ENCODE results near the gene ZG16.
"Not testable (repeated sequence)": the region's sequence is repeated elsewhere in the genome, so short reads cannot be mapped to it uniquely, and the experiment has no call there.

Gene ZG16

DNA sequence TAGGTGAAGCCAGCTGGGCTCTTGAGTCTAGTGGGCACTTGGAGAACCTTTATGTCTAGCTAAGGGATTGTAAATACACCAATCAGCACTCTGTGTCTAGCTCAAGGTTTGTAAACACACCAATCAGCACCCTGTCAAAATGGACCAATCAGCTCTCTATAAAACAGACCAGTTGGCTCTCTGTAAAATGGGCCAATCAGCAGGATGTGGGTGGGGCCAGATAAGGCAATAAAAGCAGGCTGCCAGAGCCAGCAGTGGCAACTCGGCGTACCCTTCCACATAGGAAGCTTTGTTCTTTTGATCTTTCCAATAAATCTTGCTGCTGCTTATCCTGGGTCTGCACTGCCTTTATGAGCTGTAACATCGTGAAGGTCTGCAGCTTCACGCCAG is 29.3 kb upstream of the ZG16 start:
- not testable (repeated sequence) for DNase-seq (ENCODE audit: low read depth)

DNA sequence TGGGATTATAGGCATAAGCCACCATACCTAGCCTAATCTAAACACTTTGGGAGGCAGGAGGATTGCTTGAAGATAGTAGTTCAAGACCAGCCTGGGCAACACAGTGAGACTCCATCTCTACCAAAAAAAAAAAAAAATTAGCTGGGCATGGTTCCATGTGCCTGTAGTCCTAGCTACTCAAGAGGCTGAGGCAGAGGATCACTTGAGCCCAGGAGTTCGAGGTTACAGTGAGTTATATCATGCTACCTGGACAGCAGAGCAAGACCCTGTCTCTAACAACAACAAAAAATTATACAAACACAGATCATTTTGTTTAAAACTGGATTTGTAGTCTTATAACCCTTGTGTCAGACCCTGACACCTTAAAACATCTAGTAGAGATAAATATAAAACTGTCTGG is 24.5 kb upstream of the ZG16 start:
- no peak for DNase-seq (ENCODE audit: low read depth)

DNA sequence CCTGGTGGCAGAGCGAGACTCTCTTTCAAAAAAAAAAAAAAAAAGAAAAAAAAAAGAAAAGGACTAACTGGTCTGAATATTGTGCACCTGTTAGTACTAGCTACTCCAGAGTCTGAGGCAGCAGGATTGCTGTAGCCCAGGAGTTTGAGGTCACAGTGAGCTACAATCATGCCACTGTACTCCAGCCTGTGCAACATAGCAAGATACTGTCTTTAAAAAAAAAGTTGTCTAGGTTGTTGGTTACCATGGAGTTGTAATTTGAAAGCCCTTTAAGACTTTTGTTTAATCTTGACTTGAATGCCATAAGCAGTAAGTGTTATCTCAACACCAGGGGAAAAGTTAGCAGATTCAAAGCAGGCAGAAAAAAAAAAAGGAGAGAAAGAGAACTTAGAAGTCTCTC is 21.4 kb upstream of the ZG16 start:
- no peak for DNase-seq (ENCODE audit: low read depth)

DNA sequence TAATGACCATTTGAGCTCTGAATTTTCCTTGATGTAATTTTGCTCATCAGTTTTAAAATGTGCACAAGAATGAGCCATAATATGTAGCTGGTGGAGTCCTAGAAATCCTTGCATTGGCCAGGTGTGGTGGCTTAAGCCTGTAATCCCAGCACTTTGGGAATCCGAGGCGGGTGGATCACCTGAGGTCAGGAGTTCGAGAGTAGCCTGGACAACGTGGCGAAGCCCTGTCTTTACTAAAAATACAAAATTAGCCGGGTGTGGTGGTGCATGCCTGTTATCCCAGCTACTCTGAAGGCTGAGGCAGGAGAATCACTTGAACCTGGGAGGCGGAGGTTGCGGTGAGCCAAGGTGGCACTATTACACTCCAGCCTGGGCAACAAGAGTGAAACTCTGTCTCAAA is 21.0 kb upstream of the ZG16 start:
- DNase-seq (ENCODE audit: low read depth), result not testable (repeated sequence)

DNA sequence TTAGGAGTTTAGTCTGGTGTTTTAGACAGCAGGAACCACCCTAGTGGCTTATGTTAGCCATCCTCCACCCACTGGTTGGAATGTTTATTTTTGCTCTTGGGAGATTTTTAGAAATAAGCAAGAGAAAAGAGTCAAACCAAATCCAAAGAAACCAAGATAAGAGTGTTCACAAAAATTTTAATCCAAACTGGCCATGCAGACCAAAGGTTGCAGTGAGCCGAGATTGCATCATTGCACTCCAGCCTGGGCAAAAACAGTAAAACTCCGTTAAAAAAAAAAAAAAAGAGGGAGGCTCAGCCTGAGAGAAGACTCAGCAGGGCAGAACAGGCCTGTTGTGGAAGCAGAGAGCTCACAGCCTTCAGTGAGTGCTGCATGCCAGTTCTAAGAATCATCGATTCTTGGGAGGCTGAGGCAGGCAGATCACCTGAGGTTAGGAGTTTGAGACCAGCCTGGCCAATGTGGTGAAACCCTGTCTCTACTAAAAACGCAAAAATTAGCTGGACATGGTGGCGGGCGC is 20.0 kb upstream of the ZG16 start:
- DNase-seq (ENCODE audit: low read depth), result peak; percentile 46

DNA sequence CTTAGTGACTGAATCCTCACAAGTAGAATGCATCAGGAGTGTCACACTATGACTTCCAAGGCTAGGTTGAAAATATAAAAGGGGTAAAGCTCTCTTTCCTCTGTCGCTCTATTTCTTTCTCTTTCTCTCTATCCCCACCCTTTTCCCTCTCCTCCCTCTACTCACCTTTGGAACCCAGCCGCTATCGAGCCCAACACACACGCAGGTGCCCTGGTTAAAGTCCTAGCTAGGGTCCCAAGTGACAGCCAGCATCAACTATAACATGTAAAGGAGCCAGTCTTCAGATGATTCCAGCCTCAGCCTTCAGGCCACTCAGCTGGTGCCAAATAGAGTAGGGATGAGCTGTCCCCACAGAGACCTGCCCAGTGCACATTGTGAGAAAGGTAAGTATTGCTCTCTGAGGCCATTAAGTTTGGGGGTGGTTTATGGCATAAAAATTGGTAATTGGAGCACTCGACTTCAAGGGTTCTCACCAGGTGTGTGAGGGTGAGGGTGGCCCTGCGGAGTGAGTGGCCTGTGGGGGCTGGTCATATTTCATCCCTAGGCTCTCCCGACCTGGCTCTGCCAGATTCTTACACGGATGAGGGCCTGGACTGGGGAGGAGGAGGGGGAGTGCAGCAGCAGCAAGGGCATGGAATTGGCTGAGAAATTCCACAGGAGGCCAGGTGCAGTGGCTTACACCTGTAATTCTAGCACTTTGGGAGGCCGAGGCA is 17.3 kb upstream of the ZG16 start:
- no peak for DNase-seq (ENCODE audit: low read depth)

DNA sequence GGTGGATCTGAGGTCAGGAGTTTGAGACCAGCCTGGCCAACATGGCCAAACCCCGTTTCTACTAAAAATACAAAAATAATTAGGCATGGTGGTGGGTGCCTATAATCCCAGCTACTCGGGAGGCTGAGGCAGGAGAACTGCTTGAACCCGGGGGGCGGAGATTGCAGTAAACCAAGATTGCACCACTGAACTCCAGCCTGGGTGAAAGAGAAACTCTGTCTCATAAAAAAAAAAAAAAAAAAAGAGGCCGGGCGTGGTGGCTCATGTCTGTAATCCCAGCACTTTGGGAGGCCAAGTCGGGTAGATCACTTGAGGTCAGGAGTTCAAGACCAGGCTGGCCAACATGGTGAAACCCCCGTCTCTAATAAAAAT is 16.8 kb upstream of the ZG16 start:
- DNase-seq (ENCODE audit: low read depth), result not testable (repeated sequence)

DNA sequence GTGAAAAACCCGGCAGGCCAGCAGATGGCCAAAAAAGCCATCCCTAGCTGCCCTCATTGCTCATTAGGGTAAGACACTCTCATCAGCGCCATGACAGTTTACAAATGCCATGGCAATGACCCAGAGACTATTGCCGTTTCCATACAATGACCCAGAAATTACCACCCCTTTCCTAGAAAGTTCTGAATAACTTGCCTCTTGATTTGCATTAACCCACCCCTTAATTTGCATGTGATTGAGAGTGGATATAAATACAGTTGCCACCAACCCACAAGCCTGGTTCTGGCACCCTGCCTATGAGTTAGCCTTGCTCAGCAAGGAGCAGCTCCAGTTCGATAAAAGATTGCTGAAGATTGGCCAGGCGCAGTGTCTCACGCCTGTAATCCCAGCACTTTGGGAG is 16.2 kb upstream of the ZG16 start:
- DNase-seq (ENCODE audit: low read depth), result no peak

DNA sequence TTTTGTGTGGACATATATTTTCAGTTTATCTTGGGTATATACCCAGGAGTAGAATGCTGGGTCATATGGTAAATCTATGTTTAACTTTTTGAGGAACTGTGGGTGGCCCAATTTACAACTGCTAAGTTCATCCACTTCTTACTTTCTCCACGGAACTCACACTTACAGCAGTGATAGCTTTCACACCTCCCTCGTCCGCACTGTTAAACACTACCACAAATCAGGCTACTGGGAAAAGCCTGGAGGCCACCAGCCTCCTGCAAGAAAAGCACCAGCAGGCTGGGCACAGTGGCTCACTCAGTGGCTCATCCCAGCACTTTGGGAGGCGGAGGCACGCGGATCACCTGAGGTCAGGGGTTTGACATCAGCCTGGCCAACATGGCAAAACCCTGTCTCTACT is 14.7 kb upstream of the ZG16 start:
- DNase-seq (ENCODE audit: low read depth), result no peak

DNA sequence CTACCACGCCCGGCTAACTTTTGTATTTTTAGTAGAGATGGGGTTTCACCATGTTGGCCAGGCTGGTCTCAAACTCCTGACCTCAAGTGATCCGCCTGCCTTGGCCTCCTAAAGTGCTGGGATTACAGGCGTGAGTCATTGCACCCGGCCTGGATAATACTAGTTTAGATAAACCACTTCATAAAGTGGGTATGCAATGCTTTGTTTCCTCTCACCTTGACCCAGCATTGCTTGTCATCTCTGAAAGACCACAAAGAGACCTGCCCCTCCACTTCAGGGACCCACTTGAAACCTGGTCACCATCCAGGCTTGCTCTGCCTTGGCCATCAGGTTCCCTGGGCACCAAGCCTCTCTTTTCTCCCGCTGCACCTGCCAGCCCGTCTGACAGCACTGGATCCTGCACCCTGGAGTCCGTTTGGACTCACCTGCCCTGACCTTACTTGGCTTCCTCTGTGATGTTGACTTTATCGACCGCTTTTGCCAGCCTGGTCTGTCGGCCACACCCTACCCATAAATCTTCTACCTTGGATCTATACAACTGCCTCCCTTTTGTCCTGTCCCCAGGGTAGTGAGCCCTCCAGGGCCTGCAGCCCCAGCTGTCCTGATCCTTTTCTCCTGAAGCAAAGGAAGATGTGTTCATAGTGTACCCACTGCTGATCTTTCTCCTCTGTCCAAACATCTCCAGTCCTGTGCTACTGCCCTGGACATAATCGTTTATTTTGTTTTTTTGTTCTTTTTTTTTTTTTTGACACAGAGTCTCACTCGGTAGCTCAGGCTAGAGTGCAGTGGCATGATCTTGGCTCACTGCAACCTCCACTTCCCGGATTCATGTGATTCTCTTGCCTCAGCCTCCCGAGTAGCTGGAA is 12.7 kb upstream of the ZG16 start:
- no peak for DNase-seq (ENCODE audit: low read depth)

DNA sequence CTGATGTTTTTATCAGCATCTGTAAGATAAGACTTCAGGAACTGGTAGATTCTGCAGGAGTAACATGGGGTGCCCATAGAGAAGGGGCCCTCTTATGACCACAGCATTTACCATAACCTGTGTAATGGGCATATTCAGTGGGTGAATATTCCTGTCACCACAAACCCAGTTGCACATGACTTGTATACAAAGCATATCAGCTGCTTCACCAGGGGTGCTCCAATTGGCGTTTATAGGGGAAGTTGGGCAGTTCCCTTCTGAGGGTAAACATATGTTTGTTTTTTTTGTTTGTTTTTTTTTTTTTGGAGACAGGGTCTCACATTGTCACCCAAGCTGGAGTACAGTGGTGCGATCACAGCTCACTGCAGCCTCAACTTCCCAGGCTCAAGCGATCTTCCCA is 11.5 kb upstream of the ZG16 start:
- DNase-seq (ENCODE audit: low read depth), result no peak

DNA sequence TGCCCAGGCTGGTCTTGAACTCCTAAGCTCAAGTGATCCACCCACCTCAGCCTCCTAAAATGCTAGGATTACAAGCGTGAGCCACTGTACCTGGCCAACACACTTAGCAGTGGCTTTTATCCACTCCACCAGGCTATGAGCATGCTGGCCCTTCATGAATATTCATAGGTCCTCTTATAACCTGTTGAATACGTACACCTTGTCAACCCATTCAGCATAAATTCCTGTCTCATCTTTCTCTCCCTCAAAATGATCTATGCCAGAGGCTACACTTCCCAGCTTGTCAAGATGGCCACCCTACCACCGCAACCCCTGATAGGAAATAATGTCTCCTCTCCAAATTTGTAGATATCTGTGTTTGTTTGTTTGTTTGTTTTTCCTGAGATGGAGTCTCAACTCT is 11.0 kb upstream of the ZG16 start:
- DNase-seq (ENCODE audit: low read depth), result no peak

DNA sequence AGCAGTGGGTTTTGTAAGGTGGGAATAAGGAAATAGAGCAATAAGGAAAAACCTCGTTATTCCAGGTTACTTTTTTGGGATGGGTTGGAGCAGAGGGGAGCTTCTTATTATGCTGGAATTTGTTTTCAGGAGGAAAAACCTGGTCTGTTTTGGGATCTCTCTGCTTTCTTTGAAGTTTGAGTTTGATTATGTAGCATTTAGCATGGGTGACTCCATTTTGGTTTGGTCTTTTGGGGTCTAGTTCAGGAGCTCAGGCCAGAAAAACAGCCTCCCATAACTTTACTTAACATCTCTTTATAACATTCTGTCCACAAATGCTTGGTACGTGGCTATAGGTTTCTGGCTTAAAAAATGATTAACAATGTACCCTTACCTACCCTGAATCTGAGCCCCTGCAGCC is 8.5 kb upstream of the ZG16 start:
- no peak for DNase-seq (ENCODE audit: low read depth)

DNA sequence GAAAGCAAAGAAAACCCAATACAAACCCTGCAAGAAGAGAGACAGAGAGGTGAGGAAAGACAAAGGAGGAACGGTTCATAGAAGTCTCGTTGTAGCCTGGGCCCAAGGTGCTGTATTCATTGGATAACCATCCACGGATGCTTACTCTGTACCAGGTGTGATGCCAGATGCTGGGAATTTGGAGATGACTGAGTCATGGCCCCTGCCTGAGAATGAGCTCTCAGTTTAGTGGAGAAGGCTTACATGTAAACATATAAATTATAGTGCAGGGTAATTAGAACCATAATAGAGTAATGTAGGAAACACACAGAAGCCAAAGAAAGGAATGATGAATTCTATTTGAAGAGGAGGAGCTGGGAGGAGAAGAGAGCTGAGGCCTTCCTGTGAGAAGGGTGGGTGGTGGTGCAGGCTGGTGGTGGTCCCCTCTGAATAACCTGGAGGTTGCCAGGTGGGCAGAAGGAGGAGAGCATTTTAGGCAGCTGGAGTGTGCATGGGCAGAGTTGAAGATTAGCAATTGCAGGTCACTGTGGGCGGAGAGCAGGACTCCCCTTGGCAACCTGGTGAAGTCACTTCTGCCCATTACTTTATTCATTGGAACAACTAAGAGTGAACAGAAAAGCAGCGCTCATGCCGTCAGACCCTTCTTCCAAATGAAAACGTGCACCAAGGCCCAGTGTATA is 7.7 kb upstream of the ZG16 start:
- no peak for DNase-seq (ENCODE audit: low read depth)

DNA sequence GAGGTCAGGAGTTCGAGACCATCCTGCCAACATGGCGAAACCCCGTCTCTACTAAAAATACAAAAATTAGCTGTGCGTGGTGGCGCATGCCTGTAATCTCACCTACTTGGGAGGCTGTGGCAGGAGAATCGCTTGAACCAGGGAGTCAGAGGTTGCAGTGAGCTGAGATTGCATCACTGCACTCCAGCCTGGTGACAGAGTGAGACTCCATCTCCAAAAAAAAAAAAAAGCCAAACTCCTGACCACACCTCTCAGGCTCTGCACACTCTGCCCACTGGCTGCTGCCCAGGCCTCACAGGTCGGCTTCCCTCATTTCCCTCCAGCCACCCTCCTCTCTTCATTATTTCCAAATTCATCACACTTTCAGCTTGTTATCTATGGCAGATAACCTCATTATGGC is 5.7 kb upstream of the ZG16 start:
- not testable (repeated sequence) for DNase-seq (ENCODE audit: low read depth)

DNA sequence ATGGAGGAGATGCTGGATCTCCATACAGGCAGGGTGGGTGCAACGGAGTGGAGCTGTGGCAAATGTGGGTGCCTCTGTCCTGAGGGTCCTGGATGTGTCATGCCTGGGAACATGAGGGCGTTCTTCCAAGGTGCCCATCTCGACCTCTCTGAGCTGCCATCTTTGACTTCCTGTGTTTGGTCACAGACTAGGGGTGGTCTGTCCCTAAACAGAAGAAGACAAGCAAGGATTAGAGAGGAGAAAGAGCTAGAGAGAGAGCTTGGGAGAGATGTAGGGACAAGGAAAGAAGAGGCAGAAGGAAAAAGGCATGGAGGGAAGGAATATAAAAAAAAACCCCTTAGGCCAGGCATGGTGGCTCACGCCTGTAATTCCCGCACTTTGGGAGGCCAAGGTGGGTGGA is 3.3 kb upstream of the ZG16 start:
- no peak for DNase-seq (ENCODE audit: low read depth)

DNA sequence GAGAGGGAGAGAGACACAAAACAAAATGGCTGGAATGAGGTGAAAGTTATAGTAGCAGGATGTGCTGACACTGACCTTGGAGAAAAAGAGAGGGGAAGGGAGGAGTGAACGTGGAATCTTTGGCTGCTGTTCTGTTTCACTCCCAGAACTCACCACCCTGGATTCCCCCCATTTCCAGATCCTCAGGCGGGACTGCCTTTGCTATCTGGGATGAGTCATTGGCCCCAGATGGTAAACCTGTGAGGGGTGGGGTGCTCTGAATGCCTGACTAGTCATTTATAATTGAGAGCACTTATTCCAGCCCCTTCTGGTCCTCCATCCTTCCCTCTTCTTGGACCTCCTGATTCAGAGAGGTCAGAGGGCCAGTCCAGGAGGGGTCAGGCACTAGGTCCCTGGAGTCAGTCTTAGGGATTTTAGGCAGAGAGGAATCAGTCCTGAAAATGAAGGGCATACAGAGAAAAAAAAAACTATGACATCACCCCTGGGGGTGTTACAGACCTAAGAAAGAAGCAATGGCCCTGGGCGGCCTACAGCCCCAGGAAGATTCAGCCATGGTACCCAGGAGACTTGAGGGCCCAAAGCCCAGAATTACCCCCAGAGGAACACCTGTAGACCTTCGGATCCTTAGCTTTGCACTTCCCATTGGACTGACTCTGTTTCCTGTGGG is 2.2 kb upstream of the ZG16 start:
- DNase-seq (ENCODE audit: low read depth), result peak; percentile 49

DNA sequence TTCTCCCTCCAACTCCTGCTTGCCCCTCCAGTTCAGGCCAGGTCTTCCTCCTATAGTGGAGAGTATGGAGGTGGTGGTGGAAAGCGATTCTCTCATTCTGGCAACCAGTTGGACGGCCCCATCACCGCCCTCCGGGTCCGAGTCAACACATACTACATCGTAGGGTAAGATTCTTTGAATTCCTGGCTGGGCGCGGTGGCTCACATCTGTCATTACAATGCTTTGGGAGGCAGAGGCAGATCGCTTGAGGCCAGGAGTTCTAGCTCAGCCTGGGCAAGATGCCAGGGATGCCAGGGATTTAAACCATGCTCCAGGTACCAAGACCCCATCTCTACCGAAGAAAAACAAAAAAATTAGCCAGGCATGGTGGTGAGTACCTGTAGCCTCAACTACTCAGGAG is 1.4 kb downstream of the ZG16 start:
- DNase-seq (ENCODE audit: low read depth), result peak; percentile 31

DNA sequence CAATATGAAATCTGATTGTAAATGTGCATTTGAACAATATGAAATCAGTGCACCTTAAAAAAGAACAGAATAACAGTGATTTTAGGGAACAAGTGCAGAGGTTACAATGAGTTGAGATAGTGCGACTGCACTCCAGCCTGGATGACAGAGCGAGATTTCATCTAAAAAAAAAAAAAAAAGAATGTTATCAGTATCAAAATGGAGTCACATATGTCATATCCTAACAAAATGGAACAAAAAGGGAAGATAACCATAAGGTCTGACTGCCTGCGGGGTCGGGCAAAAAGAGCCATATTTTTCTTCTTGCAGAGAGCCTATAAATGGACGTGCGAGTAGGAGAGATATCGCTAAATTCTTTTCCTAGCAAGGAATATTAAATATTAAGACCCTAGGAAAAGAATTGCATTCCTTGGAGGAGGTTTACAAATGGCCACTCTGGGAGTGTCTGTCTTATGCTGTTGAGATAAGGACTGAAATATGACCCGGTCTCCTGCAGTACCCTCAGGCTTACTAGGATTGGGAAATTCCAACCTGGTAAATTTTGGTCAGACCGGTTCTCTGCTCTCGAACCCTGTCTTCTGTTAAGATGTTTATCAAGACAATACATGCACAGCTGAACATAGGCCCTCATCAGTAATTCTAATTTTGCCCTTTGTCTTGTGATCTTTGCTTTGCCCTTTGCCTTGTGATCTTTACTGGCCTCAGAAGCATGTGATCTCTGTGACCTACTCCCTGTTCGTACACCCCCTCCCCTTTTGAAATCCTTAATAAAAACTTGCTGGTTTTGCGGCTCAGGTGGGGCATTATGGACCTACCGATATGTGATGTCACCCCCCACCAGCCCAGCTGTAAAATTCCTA is 5.3 kb downstream of the ZG16 start:
- DNase-seq (ENCODE audit: low read depth), result not testable (repeated sequence)

DNA sequence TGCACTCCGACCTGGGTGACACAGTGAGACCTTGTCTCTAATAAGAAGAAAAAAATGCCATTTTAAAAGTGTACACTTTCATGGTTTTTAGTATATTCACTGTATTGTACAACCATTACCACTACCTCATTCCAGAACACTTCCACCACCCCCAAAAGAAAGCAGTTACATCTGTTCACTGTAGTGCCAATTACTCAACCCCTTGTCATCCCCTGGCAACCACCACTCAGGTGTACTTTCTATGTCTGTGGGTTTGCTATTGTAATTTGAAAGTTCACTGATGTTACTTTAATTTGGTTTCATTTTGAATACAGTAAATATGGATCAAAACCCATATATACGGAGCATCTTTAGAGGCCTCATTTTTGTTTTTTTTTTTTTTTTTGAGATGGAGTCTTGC is 6.1 kb downstream of the ZG16 start:
- DNase-seq (ENCODE audit: low read depth), result no peak

DNA sequence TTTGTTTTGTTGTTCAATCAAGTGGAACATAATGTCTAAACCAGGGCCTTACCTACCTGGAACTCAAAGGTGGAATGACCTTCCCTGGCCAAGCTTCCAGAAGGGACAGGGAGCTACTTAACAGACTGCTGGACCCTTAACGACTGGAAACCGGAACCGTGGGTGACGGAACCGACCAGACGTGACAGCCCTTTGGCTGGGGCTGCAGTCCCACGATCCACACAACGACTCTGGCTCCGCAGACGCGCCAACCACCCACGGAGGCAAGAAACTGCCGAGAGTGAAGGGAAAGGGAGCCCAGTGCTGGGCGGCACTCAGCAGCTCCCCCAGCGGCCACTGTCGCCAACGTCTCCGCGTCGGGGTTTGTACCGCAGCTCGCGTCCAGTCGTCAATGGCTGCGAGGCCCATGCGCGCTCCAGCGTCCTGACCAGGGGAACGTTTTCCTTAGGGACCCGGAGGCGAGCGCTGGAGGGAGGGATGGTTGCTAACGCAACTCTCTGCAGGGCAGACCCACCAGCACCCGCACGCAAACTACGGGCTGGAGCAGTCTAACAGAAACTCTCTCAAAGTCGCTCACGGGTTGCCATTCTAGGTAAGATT is 6.9 kb downstream of the ZG16 start:
- DNase-seq (ENCODE audit: low read depth), result peak; percentile 62
